Choroid plexus epithelial cell (primary cell): ENCODE results near the gene ISLR.

Experiments used
- DNase-seq: peaks from one replicate; pipeline ENCODE4 v3.0.0-alpha.2; 2010; ENCODE audit warnings: low read depth
- H3K4me3 ChIP-seq: 2 replicates; pipeline ENCODE4 v1.5.1; 2011; ENCODE audit warnings: low read depth, mild to moderate bottlenecking, control low read depth, low read length, moderate library complexity
- TF ChIP-seq, protein P1 (sequence below): conservative IDR thresholded peaks from 2 replicates; pipeline ENCODE4 v1.5.1; 2011; ENCODE audit warnings: low read depth, mild to moderate bottlenecking, control low read depth, inconsistent platforms, low read length, moderate library complexity

The ISLR gene

DNA sequence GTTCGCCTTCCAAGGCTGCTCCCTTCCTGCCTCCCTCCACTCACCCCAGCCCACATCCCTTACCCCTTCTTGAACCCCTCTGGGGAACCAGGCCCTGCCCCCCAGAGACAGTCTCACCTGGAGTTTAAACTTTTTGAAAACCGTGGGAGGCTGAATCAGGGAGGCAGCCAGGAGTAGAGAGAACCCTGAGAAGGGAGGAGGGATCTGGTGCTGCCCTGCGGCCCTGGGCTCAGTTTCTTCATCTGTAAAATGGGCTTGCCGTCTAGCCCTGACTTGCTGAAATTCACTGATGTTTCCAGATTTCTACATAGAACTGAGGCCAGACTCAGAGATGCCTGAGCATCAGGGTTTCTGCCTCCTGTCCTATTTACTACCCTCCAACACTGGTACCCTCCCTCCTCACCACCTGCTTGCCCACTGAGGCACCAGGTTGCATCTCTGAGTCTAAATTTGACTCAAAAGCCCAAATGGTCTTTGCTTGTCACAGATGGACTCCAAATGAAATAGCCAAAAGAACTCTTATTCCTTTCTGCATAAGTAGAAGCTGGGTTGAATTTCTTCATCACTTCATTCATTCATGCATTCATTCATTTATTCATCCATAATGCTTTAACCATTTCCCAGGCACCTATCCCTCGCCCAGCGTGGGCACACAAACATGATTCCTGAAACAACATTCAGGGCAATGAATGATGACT is 41.0 kb downstream of the ISLR start:
- TF ChIP-seq, protein P1, sequence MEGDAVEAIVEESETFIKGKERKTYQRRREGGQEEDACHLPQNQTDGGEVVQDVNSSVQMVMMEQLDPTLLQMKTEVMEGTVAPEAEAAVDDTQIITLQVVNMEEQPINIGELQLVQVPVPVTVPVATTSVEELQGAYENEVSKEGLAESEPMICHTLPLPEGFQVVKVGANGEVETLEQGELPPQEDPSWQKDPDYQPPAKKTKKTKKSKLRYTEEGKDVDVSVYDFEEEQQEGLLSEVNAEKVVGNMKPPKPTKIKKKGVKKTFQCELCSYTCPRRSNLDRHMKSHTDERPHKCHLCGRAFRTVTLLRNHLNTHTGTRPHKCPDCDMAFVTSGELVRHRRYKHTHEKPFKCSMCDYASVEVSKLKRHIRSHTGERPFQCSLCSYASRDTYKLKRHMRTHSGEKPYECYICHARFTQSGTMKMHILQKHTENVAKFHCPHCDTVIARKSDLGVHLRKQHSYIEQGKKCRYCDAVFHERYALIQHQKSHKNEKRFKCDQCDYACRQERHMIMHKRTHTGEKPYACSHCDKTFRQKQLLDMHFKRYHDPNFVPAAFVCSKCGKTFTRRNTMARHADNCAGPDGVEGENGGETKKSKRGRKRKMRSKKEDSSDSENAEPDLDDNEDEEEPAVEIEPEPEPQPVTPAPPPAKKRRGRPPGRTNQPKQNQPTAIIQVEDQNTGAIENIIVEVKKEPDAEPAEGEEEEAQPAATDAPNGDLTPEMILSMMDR = no peak
- DNase-seq = no peak
- H3K4me3 ChIP-seq = no peak overlapping the region

DNA sequence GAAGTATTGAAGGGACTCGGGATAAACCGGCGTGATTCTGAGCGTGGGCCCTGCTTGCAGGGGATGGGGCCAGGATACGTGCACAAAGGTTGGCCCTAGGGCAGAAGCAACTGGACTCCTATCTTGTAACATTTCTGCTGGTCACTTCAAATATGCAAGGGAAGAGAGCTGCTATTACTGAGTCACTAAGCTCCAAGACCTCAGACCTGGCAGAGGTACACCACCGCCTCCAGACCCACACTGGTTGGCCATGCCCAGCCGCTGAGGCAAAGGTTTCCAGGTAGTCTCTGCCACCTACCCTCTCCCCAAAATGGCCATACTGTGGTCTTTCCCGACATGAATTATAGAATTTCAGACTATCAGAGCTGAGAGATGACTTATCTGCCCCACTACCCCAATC is 42.4 kb downstream of the ISLR start:
- no peak for DNase-seq
- TF ChIP-seq, protein P1 = no peak
- no peak overlapping the region for H3K4me3 ChIP-seq

DNA sequence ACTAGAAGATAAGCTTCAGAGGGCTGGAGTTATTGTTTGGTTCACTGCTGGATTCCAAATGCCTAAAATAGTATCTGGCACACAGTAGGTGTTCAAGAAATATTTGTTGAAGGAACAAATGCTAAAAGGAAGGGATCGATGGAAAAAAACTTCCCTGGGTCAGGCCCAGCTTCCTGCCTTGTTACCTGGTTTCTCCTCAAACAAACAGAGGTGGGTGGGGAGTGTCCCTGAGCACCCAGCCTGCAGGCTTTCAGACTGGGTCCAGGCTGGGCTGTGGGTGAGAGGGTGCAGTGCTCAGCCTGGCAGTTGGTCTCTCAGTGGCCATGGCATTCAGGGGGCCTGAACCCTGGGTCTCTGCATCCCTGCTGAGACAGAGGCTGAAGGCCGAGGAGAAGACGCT is 43.4 kb downstream of the ISLR start:
- DNase-seq = no peak
- H3K4me3 ChIP-seq = no peak overlapping the region
- TF ChIP-seq, protein P1 = no peak

DNA sequence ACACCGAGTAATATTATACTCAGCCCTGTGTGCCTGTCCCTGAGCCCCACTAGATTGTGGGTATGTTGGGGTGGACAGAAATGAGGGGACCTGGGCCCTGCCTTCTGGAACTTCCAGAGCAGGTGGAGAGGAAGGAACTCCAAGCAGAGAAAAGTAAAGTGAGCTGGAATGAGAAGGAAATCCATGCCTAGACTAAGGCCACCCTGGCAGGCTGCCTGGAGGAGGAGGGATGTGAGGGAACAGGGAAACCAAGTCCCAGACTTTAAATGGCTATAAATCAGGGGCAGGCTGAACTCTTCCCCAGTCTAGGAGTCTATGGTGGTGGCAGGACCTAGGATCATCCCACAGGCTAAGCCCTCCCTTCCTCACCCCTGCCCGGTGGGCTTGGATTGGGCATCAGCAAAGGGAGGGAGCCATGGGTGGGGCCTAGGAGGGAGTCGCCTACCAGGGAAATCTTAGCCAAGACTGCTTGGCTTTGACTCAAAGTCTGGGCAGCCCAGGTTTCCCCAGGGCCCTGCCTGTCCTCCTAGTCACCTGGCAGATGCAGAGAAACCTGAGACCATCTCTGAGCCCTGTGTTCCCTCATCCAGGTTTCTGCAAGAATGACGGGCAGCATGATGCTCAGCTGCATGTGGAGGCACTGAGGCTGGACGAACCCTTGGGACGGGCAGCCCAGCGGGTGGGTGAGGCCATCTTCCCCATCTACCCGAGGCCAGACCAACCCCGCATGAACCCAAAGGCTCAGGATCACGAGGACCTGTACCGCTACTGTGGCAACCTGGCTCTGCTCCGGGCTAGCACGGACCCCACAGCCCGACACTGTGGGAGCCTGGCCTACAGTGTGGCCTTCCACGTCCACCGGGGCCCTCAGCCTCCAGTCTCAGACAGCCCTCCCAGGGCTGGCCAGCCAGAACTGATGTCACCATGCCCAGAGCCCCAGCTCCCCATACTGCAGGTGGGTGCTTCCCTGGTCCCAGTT is 44.7 kb downstream of the ISLR start:
- DNase-seq = no peak
- no peak overlapping the region for H3K4me3 ChIP-seq
- TF ChIP-seq, protein P1 = no peak

DNA sequence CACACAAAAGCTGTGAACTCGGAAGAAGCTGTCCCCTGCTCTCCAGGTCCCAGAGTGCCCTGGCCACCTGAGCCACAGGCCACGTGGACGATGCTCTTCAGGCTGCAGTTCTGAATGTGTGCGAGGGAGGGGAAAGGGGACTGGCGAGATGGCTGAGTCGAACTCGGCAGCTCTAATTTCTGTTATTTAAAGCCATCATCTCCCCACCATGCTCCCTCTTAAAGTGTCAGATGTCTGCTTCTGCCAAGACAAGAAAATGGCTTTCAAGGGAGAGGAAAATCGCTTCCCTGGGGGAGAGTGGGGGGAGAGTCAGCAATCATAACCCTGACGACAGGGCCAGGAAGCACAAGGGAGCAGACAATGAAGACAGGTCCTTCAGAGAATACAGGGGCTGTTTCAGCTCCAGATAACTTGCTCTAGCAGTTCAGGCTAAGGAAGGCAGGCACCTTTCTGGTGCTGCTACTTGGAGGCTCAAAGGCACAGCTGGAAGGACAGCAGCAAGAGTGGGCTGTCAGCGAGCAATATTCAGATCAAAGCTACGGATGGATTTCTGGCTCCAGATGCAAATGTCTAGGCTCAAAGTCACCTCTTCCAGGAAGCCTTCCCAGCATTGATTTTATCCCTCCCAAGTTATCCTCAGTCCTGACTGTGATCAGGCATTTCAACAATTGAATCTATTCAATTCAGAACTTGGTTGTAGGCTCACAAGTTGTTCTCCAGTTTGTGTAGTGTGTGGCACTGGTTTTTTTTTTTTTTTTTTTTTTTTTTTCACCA is 47.2 kb downstream of the ISLR start:
- DNase-seq = no peak
- no peak overlapping the region for H3K4me3 ChIP-seq
- TF ChIP-seq, protein P1 = no peak

DNA sequence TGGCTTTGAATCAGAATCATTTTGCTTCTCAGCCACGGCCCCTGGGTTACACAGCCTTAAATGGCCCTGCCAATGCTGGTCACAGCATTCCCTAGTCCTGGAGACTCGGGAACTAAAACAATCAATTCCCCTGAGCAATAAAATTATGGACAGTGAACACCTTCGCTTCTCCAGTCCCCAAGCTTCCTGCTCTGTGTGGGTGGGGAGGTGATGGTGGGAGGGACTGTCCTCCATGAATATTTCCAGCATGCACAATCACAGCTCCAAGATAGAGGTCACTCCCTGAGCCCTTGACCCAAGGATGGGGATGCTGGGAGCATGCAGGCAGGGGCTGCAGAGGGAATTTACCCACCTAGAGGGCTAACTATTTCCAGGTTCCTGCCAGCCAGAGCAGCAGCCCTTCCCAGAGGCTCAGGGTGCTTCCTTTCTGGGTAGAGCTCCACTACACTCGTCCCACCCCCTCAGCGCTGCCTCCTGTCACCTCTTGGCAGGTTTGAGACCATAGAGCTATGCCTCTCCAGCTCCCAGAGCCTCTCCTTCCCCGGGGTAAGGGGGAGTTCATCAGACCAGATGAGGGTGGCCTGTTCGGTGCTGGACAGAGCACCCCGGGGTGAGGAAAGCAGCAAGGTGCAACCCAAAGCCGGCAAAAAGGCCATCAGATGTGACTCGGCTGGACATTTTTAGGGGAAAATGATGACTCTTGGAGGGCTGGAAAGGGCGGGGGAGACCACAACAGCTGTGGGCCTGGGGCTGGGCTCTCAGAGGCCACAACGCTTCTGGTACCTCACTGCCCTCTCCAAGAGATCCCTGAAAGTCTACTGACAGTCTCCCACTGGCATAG is 48.1 kb downstream of the ISLR start:
- no peak overlapping the region for H3K4me3 ChIP-seq
- DNase-seq = no peak
- TF ChIP-seq, protein P1 = no peak
